GM18907 (cell line): ENCODE measurements around the gene DES.

Experiments used
- ATAC-seq: cut with Tn5 transposase; IDR thresholded peaks from one replicate; pipeline ENCODE4 v1.9.1; 2021; ENCODE audit warnings: mild to moderate bottlenecking, moderate library complexity; ENCODE audit not compliant: unreplicated experiment

Gene DES

DNA sequence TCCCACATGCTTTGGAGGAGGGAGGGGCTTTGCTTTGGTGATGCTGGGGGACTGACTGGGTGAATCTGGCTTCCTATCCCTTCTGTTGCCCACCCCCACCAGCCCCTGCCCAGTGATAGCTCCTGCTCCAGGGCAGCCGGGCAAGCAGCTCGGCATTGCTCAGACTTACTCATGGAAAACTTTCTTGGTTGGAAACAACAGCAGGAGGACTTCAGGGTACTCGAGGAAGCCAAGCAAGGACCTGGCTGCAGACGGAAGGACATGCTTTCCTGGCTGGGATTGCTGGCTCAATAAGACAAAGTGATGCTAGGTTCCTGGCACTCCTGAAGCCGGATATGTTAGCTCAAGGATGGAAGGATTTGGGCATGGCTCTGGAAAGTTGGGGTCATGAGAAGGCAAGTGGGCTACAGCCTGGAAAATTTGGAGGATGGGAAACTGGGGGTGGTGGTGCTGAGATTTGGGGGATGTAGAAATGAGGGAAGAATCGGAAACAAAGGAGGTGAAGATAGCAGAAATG, 19.6 kb downstream of the DES start:
- ATAC-seq: no peak

DNA sequence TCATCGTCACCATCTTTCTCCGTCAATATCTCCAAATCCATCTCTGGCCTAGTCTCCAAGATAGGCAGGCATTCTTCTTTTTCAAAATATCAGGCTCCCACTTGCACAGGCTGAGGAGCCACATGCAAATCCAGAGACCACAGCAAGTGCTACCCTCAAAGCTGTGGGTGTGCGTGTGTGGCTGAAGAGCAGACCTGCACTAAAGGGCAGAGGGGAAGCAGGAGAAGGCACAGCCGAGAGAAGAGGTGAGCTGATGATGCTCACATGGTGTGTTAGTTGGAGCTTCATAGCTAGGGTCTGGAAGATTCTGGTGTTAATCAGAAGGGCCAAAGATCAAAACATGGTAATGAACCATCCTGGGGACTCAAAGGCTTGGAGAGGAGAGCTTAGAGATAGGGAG, 20.3 kb downstream of the DES start:
- no peak for ATAC-seq

- no peak for ATAC-seq
These were observed 21.3 kb downstream of the DES start for GRCh38 chr2:219439506-219439905.

DNA sequence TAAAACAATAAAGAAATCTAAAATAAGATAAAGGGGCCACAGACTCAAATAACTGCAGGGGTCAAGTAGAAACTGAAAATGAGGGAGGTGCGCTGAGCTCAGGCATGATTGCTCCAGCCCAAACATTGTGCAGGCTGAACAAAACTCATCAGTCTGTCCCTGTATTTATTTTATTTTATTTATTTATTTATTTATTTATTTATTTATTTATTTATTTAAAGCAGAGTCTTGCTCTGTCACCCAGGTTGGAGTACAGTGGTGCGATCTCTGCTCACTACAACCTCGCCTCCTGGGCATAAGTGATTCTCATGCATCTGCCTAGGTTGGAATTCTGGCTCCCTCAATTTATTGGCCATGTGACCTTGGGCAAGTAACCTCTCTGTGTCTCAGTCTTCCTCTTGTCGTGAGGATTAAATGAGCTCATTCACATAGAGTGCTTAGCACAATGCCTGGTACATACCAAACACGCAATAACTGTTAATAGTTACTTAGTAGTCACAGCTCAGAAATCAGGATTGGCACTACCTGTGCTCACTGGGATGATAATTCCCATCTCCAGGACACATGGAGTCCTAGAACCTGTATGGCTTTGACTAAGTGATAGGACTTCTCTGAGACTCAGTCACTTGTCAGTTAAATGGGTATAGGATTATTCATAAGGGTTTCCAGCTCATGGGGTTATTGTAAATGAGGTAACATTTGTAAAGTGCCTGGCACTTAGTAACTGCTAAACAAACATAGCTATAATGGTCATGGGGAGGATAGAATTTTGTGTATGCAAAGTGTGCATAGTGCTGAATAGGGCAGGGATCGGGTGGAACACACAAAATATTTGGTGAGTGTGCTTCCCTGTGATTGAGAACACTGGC, 22.4 kb downstream of the DES start:
- ATAC-seq: no peak

DNA sequence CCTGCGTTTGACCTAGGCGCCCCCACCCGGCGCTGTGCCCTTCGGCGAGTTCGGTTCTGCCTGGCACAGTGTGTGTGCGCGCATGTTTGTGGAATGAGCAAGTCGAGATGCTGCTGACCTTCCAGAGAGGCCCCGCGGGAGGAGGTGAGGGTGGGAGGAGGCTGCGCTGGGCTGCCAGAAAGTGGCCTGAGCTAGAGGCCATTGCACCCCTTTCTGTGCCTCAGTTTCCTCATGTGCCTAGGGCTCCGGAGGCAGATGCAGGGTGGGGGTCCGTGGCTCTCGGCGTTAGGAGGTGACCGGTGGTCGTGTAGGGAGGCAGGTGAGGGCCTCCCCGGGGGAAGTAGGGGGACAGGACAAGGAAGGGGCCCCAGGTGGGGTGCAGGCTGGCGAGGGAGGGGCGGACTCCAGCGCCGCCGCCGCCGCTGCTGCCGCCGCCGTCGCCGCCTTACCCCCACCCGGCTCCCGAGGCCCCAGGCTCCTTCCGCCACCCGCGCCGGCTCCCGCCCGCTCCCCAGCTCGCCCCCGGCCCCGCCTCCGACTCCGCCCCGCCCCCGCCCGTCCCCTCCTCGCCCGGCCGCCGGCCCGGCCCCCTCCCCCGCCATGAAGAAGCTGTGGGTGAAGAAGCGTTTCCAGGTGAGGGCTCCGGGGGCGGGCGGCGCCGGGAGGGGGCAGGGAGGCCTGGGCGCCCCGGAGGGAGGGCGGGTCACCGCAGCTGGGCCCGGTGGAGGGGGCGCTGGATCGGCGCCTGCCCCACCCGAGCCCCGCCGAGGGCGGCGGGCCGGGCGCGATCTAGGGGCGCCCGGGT, 23.5 kb downstream of the DES start:
- no peak for ATAC-seq

- ATAC-seq: no peak
These were observed 24.3 kb downstream of the DES start for GRCh38 chr2:219442256-219443015.

- no peak for ATAC-seq
These were observed 25.0 kb downstream of the DES start for GRCh38 chr2:219443016-219443696.

GRCh38 chr2:219443697-219444023, 25.5 kb downstream of the DES start:
- no peak for ATAC-seq

DNA sequence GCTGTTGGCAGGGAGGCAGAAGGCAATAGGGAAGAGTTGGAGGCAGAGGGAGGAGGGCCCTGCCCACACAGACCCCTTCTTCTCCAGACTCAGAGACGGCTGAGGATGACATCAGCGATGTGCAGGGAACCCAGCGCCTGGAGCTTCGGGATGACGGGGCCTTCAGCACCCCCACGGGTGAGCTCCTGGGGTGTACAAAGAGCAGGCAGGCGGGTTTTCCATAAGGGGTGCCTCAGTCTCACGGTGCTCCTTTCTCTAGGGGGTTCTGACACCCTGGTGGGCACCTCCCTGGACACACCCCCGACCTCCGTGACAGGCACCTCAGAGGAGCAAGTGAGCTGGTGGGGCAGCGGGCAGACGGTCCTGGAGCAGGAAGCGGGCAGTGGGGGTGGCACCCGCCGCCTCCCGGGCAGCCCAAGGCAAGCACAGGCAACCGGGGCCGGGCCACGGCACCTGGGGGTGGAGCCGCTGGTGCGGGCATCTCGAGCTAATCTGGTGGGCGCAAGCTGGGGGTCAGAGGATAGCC, 26.5 kb downstream of the DES start:
- ATAC-seq: no peak

DNA sequence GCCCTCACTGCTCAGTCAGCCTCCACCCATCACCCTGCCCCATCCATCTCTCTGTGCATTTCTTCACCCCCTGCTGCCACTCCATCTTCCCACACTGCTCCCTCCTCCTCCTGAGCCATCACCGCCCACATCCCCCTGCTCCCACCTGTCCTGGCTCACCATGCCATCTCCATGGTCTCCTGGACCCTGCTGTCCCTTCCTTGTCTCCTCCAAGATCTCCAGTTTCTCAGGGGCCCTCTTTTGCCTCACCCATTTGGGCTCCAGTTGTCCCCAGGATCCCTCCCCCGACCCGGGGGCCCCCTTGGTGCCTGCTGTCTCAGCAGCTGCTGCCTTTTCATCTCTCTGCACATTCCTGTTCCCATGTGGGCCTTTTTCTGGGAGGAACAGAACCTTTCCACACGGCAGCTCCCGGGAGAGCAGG, 27.1 kb downstream of the DES start:
- no peak for ATAC-seq

GRCh38 chr2:219446101-219446504, 27.9 kb downstream of the DES start:
- ATAC-seq: no peak

GRCh38 chr2:219446689-219447088, 28.5 kb downstream of the DES start:
- no peak for ATAC-seq

DNA sequence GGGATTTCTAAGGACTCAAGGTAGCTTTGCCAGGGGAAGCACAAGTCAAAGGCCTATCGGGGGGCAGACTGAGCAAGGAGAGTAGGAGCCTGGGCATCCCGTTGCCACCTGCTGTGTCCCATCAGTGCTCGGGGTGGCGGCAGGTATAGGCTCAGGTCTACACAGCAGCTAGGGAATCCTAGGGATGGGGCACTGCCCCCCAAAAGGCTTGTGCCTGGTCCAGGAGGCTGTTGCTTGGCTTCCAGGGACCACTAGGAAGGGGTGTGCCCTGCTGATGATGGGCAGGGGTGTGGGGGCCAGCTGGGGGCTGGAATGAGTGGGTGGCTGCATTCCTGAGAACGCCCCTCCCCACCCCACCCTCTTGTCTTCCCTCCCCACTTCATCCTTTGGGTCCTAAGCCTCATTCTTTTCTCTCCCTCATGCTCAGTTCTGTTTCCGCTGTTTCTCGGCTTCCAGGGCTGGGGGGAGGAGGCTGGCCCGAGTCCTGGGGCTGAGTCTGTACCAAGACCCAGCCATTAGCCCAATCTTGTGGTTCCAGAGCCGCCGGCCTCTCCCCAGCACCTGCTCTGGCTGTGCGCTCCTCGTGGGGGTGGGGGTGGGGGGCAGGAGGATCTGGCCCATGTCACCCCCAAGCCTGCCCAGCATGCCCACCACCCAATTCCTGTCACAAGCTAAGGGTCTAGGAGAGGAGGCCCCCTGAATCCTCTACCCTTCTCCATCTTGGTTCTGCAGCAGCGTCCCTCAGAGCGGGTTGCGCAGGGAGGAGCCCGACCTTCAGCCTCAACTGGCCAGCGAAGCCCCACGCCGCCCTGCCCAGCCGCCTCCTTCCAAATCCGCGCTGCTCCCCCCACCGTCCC, 29.3 kb downstream of the DES start:
- no peak for ATAC-seq

GRCh38 chr2:219448099-219448775, 30.1 kb downstream of the DES start:
- ATAC-seq: no peak

- ATAC-seq: no peak
These were observed 30.7 kb downstream of the DES start for GRCh38 chr2:219448776-219449341.

DNA sequence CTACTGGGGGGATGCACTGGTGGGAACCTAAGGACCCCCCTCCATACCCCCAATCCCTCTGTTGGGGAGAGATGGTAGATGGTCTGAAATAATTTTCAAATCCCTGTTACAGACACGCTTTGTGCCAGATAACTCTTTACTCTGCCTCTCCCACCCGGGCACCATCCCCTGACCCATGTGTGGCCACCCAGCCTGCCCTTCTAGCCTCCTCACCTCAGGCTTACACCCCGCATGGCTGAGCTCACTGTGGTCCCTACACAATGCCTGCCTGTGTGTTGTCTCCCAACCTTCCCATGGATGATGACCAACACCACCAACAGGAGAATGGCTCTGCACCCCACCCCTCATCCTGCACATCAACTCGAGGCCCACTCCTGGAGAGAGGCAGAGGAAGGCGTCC, 31.4 kb downstream of the DES start:
- no peak for ATAC-seq

DNA sequence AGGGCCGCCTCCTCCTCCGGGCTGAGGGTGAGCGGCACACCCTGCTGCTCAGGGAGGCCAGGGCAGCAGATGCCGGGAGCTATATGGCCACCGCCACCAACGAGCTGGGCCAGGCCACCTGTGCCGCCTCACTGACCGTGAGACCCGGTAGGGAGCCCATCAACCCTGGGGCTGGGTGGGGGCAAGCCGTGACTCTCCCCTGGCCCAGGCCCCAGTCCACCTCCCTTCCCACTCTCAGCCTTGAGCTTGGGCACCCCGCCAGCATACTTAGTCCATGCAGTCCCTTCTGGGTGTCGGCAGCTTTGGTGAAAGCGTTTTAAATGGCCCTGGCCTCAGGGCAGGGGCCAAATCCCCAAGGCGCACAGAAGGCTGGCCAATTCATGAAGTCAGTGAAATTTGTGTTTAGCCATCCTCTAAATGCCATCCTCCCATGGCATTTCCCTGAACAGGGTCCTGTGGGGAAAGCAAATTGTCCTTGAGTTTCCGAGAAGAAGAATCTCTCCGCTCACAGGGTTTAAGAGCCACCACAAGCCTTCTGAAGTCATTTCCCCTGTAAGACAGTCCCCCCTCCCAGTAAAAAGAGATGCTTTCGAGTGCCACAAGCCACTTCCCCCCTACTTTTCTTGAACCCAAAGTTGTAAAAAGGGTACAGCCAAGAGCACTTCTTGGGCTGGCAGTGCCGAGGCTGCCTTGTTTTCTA, 33.6 kb downstream of the DES start:
- ATAC-seq: no peak
